SK-N-SH (cell line): Measurements from ENCODE around the gene CCAR1.

Source experiments
- CTCF ChIP-seq: fragments of 200-600 bp; sonication (generic); IDR thresholded peaks from 2 replicates; pipeline ENCODE4 v1.6.1; 2017; ENCODE audit warnings: antibody characterized with exemption, mild to moderate bottlenecking, moderate library complexity
- FOXM1 ChIP-seq: IDR thresholded peaks from 2 replicates; pipeline ENCODE4 v1.4.0; 2012; ENCODE audit warnings: low read depth, mild to moderate bottlenecking
- MAX ChIP-seq: IDR thresholded peaks from 2 replicates; pipeline ENCODE4 v1.4.0; 2012; ENCODE audit warnings: low read depth
- POLR2AphosphoS5 ChIP-seq: IDR thresholded peaks from 2 replicates; pipeline ENCODE4 v1.6.1; 2012; ENCODE audit warnings: low read depth, low read length
- RAD21 ChIP-seq: IDR thresholded peaks from 2 replicates; pipeline ENCODE4 v1.6.1; 2012; ENCODE audit warnings: mild to moderate bottlenecking, low read length
- TF ChIP-seq, protein P1 (sequence below): fragments of 150-350 bp; IDR thresholded peaks from 2 replicates; pipeline ENCODE4 v1.6.1; 2016; ENCODE audit warnings: mild to moderate bottlenecking, low read depth, low read length
- TF ChIP-seq, protein P2 (sequence below): IDR thresholded peaks from 2 replicates; pipeline ENCODE4 v1.6.1; 2012; ENCODE audit warnings: mild to moderate bottlenecking, low read depth, low read length, moderate library complexity

DNA sequence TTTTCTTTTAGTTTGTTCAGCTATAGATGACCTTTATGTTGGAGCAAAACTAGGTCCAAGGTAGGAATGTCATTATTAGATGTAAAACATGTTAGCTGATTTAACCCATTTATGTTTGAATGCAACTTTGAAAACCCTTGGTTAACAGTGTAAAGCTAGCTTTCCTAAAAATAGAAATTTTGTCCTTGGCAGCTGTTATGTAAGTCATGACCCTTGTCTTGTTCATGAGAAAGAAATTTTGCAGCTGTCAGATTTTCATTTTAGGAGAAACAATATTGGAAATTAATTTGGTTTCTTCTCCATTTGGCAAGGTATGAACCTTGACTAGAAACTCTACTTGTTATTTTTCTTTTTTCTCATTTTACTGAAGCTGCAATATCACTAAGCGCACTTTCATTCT is 23.9 kb upstream of the CCAR1 start:
- no peak for TF ChIP-seq RAD21
- no peak for TF ChIP-seq FOXM1
- TF ChIP-seq, protein P1, sequence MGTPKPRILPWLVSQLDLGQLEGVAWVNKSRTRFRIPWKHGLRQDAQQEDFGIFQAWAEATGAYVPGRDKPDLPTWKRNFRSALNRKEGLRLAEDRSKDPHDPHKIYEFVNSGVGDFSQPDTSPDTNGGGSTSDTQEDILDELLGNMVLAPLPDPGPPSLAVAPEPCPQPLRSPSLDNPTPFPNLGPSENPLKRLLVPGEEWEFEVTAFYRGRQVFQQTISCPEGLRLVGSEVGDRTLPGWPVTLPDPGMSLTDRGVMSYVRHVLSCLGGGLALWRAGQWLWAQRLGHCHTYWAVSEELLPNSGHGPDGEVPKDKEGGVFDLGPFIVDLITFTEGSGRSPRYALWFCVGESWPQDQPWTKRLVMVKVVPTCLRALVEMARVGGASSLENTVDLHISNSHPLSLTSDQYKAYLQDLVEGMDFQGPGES: no peak
- no peak for TF ChIP-seq CTCF
- no peak for TF ChIP-seq POLR2AphosphoS5
- TF ChIP-seq, protein P2, sequence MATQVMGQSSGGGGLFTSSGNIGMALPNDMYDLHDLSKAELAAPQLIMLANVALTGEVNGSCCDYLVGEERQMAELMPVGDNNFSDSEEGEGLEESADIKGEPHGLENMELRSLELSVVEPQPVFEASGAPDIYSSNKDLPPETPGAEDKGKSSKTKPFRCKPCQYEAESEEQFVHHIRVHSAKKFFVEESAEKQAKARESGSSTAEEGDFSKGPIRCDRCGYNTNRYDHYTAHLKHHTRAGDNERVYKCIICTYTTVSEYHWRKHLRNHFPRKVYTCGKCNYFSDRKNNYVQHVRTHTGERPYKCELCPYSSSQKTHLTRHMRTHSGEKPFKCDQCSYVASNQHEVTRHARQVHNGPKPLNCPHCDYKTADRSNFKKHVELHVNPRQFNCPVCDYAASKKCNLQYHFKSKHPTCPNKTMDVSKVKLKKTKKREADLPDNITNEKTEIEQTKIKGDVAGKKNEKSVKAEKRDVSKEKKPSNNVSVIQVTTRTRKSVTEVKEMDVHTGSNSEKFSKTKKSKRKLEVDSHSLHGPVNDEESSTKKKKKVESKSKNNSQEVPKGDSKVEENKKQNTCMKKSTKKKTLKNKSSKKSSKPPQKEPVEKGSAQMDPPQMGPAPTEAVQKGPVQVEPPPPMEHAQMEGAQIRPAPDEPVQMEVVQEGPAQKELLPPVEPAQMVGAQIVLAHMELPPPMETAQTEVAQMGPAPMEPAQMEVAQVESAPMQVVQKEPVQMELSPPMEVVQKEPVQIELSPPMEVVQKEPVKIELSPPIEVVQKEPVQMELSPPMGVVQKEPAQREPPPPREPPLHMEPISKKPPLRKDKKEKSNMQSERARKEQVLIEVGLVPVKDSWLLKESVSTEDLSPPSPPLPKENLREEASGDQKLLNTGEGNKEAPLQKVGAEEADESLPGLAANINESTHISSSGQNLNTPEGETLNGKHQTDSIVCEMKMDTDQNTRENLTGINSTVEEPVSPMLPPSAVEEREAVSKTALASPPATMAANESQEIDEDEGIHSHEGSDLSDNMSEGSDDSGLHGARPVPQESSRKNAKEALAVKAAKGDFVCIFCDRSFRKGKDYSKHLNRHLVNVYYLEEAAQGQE: no peak
- no peak for TF ChIP-seq MAX
